HG02884 (cell line): ENCODE results near the gene CABP2.
"Not testable (repeated sequence)": the region's sequence is repeated elsewhere in the genome, so short reads cannot be mapped to it uniquely, and the experiment has no call there.

Experiments
- ATAC-seq: cut with Tn5 transposase; IDR thresholded peaks from one replicate; pipeline ENCODE4 v1.9.1; 2021; ENCODE audit warnings: mild to moderate bottlenecking, moderate library complexity; ENCODE audit not compliant: unreplicated experiment

The CABP2 gene

GRCh38 chr11:67477344-67478050 is 45.7 kb downstream of the CABP2 start:
- not testable (repeated sequence) for ATAC-seq

GRCh38 chr11:67476692-67477091 is 46.6 kb downstream of the CABP2 start:
- ATAC-seq: not testable (repeated sequence)

GRCh38 chr11:67472882-67473281 is 50.4 kb downstream of the CABP2 start:
- ATAC-seq: no peak

GRCh38 chr11:67470337-67471002 is 52.8 kb downstream of the CABP2 start:
- ATAC-seq: no peak

GRCh38 chr11:67469508-67469811 is 53.8 kb downstream of the CABP2 start:
- ATAC-seq: no peak
